Measurements from ENCODE around the gene STK4.

DNA sequence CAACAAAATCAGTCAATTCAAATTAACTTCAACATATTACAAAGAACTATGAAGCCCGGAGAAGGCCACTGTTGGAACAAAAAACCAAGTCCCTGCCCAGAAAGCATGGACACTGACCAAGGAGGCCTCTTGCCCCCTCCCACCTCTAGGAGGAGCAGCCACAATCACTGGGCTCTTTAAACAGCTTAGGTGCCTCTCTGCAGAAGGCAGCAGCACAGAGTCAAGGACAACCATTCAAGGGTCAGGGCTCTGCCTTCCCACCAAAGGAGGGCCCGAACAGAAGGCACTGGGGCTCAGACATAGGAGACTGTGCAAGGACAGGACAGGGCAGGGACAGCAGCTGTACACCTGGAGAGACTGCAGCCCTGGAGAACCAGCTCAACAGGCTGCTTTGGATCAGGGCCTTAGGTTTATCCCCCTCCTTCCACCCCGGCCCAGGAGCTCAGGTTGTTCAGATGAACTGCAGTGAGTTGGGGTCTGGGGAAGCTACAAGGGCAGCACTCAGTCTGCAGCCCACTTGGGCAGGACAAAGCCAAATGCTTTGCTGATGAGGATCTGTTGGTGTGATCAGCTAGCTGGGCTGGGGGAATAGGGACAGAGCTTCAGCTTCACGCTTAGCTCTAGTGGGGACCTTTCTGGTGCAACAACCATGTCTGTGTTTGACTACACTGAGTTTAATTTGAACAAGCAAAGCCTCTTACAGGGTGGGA is 23.9 kb upstream of the STK4 start:
- TF ChIP-seq, protein P1, sequence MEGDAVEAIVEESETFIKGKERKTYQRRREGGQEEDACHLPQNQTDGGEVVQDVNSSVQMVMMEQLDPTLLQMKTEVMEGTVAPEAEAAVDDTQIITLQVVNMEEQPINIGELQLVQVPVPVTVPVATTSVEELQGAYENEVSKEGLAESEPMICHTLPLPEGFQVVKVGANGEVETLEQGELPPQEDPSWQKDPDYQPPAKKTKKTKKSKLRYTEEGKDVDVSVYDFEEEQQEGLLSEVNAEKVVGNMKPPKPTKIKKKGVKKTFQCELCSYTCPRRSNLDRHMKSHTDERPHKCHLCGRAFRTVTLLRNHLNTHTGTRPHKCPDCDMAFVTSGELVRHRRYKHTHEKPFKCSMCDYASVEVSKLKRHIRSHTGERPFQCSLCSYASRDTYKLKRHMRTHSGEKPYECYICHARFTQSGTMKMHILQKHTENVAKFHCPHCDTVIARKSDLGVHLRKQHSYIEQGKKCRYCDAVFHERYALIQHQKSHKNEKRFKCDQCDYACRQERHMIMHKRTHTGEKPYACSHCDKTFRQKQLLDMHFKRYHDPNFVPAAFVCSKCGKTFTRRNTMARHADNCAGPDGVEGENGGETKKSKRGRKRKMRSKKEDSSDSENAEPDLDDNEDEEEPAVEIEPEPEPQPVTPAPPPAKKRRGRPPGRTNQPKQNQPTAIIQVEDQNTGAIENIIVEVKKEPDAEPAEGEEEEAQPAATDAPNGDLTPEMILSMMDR (IDR thresholded peaks at IDR 0.05), result no peak
- no peak for TF ChIP-seq POLR2A (IDR thresholded peaks at IDR 0.05)
